Activated CD4-positive, alpha-beta T cell treated with anti-CD3 and anti-CD28 coated beads, Interleukin-2, amount 50 U/mL, for 16 hours (primary cell): ENCODE measurements around the gene STXBP3.

Source experiments
- DNase-seq: peaks from one replicate; pipeline ENCODE4 v3.0.0-alpha.2; 2020

Gene STXBP3

DNA sequence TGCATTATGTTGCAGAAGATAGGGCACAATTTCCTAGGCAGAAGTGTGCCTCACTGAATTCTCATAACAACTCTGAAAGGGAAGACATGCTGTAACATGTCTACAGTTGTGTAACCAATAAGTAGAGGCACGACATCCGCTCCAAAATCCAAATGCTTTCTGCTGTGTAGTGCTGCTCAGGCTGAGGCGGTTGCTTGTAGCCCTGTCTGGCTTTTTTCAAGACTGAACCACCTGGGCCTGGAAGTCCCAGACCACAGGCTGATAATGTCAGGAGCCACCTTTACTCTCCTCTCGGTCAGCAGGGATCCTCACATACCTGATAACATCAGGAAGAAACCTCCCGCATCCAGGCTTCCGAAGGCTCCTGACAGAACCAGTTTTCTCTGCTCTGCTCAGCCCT is 99.5 kb downstream of the STXBP3 start:
- DNase-seq: no peak

DNA sequence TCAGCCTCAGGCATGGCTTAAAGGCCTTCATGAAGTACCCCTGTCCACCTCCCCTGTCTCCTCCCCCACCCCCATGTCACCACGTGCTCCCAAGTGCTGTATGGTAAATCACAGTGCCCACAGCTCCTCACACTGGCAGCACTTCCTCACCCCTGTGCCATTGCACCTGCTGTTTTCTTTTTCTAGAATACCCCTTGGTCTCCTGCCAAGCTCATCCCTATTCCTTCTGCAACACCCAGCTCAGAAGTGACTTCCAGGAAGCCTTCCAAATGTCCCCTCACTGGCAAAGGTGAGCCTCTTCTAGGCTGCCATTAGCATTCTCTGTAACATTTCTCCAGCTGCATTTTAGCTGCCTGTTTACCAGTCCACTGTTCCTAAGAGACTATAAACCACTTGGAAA is 101.0 kb downstream of the STXBP3 start:
- DNase-seq: no peak

- no peak for DNase-seq
Observed at GRCh38 chr1:108848806-108849205, 102.3 kb downstream of the STXBP3 start.

DNA sequence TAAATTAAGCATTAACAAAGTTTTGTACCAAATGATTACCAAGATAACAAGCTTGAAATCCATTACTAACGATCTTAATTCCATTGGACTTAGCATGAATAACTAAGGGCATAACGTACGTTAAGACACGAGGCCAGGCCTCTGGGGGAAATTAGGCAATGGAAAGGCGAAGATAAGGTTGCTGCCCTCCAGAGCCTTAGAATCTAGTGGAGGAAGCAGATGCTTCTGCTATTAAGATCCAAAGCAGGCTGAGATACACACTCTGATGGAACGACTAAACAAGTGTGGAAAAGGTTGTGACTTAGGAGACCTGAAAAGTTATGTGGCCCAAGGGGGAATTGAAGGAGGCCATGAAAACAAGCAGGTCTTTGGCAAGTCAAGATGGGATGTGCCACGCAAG is 104.5 kb downstream of the STXBP3 start:
- DNase-seq: no peak

- no peak for DNase-seq
Observed at GRCh38 chr1:108851567-108851966, 105.1 kb downstream of the STXBP3 start.

- DNase-seq: no peak
Observed at GRCh38 chr1:108852221-108852975, 105.9 kb downstream of the STXBP3 start.

DNA sequence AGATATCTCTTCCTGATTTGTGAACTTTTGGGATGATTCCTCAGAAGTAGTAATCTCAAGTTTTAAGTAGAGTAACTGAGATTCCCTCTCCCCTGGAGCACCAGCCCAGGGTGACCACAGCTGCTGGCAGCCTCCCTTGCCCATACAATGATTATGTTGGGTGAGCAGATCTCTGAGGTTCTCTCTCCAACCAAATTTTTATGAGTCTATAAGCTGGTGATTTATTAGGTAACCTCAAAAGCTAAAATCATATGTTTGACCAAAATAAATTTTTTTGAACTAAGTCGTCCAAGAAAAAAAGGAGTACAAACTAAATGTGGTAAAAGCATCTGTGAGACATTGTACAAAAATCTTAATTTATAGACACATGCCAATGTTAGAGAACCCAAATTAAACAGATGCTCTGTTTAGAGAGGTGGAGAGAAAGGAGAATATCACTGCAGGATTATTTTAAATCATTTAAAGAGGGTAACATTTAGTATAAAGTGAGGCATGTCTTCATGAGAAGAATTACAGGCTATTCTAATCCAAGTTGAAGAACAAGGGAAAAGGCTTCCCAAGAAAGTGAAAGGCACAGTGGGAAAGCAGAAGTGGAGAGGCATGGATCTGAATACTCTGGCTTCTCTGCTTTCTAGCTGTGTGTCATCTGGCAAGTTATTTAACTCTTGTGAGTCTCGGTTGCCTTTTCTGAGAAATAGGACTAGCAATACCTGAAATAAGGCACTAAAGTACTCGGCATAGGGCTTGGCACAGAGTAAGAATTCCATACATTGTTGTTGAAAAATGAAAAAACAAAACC is 107.9 kb downstream of the STXBP3 start:
- no peak for DNase-seq

- no peak for DNase-seq
Observed at GRCh38 chr1:108856994-108857393, 110.5 kb downstream of the STXBP3 start, which contains the start of gene AKNAD1. TSS of gene AKNAD1 (minus strand) at chr1:108857094. CDS start at chr1:108852664, 4,430 bp downstream.

GRCh38 chr1:108858230-108858950 is 111.9 kb downstream of the STXBP3 start:
- DNase-seq: no peak
